Measurements from ENCODE around the gene EVX2.

DNA sequence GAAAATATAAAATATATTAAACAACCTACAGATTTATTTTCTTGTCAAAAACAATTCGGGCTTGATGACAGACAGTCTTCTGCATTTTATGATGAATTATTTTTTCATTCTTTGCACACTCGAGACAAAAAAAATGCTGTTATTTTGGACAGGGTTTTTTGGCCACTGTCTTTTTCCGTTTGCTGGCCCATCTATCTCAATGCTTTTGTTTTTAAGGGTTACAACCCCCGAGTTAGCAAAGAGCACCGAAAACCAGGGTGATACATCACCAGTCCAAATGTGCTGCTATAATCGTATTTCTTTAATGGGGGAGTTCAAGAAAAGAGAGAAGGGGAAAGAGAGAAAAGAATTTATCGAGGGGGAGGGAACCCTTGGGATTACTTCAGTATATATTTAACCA, 7.7 kb downstream of the EVX2 start:
- TF ChIP-seq, protein P1, sequence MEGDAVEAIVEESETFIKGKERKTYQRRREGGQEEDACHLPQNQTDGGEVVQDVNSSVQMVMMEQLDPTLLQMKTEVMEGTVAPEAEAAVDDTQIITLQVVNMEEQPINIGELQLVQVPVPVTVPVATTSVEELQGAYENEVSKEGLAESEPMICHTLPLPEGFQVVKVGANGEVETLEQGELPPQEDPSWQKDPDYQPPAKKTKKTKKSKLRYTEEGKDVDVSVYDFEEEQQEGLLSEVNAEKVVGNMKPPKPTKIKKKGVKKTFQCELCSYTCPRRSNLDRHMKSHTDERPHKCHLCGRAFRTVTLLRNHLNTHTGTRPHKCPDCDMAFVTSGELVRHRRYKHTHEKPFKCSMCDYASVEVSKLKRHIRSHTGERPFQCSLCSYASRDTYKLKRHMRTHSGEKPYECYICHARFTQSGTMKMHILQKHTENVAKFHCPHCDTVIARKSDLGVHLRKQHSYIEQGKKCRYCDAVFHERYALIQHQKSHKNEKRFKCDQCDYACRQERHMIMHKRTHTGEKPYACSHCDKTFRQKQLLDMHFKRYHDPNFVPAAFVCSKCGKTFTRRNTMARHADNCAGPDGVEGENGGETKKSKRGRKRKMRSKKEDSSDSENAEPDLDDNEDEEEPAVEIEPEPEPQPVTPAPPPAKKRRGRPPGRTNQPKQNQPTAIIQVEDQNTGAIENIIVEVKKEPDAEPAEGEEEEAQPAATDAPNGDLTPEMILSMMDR (IDR thresholded peaks at IDR 0.05 in 8 of 11, conservative IDR thresholded peaks at IDR 0.05 in 3 of 11): no peak
- no peak for TF ChIP-seq POLR2A (IDR thresholded peaks at IDR 0.05)
- TF ChIP-seq POLR2AphosphoS5 (IDR thresholded peaks at IDR 0.05): no peak
